Islet precursor cell (in vitro differentiated cells): ENCODE measurements around the gene DISP3.

Source experiments
- DNase-seq: peaks from one replicate; pipeline ENCODE4 v3.0.0-alpha.2; 2018

DISP3 gene, protein sequence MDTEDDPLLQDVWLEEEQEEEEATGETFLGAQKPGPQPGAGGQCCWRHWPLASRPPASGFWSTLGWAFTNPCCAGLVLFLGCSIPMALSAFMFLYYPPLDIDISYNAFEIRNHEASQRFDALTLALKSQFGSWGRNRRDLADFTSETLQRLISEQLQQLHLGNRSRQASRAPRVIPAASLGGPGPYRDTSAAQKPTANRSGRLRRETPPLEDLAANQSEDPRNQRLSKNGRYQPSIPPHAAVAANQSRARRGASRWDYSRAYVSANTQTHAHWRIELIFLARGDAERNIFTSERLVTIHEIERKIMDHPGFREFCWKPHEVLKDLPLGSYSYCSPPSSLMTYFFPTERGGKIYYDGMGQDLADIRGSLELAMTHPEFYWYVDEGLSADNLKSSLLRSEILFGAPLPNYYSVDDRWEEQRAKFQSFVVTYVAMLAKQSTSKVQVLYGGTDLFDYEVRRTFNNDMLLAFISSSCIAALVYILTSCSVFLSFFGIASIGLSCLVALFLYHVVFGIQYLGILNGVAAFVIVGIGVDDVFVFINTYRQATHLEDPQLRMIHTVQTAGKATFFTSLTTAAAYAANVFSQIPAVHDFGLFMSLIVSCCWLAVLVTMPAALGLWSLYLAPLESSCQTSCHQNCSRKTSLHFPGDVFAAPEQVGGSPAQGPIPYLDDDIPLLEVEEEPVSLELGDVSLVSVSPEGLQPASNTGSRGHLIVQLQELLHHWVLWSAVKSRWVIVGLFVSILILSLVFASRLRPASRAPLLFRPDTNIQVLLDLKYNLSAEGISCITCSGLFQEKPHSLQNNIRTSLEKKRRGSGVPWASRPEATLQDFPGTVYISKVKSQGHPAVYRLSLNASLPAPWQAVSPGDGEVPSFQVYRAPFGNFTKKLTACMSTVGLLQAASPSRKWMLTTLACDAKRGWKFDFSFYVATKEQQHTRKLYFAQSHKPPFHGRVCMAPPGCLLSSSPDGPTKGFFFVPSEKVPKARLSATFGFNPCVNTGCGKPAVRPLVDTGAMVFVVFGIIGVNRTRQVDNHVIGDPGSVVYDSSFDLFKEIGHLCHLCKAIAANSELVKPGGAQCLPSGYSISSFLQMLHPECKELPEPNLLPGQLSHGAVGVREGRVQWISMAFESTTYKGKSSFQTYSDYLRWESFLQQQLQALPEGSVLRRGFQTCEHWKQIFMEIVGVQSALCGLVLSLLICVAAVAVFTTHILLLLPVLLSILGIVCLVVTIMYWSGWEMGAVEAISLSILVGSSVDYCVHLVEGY (N-terminal part only)

DNA sequence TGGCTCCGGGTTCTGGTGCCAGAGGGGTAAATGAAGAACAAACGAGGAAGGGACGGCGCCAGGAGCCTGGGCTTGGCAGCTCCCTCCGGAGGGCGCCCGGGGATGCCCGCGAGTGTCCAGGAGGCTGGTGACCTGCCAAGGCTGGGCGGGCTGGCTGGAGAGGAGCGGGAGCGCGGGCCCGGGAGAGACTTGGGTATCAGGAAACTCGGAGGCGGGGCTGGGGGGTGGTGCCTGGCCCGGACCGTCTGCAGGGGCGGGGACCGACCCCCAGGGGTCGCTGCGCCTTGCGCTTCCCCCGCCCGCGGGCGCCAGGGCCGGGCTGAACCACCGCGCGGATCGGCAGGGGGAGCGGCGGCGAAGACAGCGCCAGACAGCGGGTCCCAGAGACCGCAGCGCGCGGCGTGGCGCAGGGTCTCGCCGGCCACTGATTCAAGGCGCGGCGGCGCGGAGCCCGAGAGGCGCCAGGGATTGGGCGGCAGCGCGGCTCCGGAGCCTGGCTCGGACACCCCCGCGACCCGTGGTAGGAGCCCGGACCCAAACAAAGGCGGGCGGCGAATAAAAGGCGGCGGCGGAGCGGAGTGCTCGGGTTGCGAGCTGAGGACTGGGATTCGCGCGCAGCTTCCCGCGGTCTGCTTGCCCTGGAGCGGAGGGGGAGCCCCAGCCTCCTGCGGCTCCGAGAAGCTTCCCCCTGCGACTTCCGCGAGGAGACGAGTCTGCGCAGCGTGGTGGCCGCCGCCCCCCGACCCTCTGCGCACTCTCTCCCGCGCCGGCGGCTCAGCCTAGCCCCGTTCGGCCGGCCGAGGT, at the start of gene DISP3:
TSS of gene DISP3 (plus strand) at position 585 of the 804 bp plus-strand sequence. CDS start 21,838 bp downstream, outside the sequence.
- DNase-seq: peak; percentile 88

DNA sequence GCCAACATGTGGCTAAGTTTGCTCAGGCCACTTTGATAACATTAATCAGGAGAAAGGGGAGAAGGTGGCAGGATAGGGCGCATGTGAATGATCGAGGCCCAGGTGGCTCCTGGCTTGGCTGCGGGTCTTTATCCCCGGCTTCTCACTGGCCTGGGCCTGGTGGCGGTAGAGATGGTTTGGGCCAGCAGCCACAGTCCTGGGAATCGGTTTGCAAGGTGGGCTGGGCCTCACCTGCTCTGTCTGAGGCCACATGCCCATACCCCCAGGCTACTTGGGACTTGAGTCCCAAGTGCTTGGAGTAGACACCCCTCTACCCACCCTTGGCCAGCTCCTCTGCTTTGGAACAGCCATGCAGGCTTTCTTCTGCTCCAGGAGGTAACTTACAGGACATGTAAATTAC, 49.7 kb upstream of the DISP3 start:
- DNase-seq: no peak

DNA sequence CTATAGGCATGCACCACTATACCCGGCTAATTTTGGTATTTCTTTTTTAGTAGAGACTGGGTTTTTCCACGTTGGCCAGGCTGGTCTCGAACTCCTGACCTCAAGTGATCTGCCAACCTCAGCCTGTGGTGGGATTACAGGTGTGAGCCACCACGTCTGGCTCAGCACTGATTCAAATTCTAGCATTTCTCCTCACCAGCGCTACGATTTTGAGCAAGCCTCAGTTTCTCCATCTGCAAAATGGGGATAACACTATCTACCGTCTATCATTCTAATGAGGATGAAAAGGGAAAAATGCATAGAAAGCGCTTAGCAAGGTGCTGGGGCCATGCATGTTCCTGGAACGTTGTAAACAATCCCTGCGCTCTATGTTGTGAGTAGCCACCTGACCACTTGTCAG, 49.0 kb upstream of the DISP3 start:
- no peak for DNase-seq

DNA sequence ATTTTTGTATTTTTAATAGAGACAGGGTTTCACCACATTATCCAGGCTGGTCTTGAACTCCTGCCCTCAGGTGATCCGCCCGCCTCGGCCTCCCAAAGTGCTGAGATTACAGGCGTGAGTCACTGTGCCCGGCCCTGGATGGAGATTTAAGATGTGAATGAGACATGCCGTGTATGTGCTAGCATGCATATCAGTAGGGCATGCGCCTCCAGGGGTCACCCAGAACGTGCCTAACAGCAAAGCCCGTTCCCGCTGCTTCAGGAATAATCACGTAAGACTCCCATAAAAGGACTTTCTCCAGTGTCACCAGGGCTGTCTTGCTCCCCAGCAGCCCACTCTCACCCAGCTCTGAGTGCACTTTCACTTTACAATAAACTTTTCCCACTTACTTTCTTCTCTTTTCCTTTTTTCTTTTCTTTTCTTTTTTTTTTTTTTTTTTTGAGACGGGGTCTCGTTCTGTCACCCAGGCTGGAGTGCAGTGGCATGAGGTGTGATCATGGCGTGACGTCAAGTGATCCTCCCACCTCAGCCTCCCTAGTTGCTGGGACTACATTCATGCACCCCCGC, 46.9 kb upstream of the DISP3 start:
- DNase-seq: no peak

DNA sequence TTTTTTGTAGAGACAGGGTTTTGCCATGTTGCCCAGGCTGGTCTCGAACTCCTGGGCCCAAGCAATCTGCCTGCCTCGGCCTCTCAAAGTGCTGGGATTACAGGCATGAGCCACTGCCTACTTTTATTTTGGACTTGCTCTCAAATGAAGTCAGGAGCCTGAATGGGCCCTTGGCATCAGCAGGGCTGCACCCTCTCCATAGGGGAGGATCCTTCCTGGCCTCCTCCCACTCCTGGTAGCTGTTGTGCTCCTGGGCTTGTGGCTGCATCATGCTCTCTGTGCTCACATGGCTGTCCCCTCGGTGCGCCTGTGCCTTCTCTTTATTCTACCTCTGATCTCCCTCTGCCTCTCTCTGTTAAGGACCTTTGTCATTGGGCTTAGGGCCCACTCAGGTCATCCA, 46.4 kb upstream of the DISP3 start:
- no peak for DNase-seq

DNA sequence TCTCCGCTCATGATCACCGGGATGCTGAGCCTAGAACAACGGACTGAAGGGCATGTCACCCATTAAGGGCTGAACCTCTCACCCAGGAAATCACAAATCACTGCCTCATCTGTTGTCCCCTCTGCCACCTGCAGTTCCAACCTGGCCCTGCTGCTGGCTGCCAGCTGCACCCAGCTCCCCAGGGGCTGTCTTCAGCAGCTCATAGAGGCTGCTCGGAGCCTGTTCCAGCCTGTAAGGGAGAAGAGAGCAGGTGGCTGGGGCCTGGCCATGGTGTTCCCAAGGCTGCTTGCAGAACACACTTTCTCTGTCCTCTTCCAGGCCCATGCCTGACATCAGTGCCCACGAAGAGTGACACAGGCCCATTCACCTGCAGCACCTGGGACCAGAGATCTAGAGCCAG, 44.5 kb upstream of the DISP3 start:
- no peak for DNase-seq

DNA sequence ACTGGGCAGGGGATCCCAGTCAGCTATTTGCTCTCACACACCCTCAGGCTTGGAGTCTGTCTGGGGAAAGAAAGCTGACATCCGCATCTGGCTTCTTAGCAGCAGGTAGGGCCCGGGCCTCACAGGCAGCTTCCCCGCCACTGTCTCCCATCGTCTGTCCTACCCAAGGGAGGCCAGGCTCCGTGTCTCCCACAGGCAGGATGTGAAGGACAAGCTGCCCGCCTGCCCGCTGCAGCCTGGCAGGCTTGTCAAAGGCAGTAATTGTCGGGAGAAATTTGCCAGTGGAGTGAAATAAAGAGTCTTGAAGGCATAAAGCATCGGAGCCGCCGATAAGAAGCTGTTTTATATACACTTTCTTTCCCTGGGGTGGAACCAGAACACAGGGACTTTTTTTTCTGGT, 44.0 kb upstream of the DISP3 start:
- DNase-seq: no peak

DNA sequence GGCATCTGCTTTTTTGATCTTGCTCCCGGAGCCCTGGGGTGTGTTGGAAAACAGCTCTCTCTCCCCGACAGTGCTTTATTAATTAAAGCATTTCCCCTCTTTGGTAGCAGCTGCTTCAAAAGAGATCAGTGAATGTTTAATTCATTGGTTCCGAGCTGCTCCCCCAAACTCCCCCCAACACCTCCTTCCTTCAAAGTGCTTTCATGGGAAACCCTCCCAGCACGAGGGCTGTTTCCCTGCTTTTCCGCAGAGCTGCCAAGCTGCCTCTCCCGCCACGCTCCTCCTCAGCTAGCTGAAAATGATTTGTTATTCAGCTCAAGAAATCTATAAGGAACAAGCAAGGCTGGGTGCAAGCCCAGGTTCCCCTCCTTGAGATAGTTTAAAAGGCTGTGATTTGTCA, 40.0 kb upstream of the DISP3 start:
- no peak for DNase-seq

DNA sequence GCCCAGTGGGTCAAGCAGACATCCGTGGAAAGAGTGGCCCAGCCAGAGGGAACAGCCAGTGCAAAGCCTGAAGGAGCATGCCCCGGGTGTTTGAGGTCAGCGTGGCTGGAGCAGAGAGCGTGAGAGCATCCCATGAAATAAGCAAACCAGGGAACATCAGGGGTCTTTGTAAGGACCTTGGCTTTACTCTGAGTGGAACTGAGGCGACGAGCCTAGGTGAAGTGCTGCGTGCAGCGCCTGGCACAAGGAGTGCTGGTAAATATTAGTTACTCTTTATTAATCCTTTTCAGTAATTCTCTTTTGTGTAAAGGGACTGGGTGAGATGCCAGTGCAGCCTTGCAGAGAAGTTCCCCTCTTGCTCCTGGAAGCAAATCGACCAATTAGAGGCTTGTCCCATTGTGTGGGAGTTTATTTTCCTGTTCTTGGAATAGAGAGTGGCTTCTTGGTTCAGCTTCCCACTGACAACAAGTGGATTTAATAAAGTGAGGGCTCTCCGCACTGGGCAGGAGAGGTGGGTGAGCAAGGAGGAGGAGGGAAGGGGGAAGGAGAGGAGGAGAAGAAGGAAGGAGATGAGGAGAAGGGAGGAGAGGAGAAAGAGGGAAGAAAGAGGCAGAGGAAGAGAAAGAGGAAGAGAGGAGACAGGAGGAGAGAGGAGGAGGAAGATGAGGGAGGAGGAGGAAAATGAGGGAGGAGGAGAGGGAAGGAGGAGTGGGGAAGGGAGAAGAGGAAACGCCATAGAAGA, 37.6 kb upstream of the DISP3 start:
- DNase-seq: no peak

DNA sequence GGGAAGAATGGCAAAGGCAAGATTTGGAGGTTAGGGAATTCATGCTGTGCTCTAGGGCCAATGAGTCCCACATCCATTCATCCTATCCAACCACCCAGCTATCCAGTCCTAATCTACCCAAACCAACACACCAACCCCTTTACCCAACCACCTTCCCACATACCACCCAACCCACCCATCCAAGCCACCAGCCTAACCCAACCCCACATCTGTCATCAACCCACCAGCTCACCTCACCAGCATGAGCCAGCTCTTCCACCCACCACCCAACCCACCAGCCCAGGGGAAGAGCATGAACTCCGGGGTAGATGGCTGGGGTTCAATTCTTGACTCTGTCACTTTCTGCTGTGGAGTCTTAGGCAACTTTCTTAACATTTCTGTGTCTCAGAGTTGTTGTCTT, 35.9 kb upstream of the DISP3 start:
- no peak for DNase-seq

DNA sequence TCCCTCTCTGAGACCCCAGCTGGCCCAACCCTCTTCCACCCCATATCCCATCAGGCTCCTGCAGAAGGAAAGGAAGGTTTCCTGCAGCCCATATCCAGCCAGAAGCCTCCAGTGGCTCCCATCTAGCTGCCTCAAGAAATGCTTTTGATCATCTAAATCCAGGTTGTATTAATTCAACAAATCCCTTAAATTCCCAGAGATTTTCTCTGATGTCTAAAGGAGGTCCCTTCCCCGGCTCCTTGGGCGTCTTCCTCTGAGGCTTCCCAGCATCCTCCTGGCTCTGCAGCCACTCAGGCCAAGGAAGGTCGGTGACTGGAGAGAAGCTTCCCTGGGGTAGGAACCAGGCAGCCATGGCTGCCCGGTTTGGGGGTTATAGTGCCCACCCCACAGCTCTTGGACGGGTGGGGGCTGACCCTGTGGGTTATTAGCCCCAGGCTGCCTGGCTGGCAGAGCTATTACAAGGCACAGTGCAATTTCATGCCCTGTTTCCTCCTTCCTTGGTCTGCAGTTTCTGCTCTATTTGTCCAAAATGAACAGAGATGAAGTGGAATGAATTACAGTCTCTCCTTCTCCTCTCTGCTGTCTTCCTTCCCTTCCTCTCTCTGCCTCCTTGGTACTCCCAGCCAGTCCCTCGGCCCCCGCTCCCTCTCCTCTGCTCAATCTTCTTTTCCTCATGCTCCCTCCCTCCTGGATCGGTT, 34.8 kb upstream of the DISP3 start:
- no peak for DNase-seq

DNA sequence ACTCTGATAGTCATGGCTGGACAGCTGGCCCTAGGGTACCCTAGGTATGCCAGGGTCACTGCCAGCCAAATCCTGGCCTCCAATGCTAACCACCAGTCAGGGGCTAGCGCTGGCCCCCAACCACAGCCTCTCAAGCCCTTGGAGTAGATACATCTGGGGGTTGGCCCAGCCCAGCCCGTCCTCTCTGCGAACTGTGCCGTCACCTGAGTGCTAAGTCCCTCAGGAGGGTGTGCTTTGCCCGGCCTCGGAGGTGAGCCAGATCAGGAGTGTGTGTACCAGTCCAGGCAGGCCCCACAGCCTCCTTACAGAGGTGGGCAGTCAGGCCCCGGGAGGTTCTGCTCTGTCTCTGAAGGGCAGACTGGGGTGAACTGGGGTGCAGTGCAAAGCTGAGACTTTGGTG, 34.0 kb upstream of the DISP3 start:
- no peak for DNase-seq

DNA sequence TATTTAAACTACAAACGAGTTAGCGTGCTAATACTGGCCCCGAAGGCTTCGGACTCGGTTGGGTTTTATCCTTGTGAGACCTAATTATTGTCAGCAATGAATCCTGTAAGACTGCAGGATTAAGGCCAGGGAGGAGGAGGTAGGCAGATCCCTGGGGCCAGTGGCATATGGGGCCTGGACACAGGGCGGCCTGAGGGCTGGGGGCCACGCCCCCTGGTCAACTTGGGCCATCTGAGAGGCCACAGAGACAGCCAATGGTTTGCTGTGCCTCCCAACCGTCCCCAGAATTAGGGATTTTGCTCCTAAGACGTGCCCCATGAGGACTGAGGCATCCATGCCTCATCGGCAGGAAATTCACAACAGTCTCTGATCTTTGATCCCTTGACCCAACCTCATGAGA, 31.1 kb upstream of the DISP3 start:
- no peak for DNase-seq

DNA sequence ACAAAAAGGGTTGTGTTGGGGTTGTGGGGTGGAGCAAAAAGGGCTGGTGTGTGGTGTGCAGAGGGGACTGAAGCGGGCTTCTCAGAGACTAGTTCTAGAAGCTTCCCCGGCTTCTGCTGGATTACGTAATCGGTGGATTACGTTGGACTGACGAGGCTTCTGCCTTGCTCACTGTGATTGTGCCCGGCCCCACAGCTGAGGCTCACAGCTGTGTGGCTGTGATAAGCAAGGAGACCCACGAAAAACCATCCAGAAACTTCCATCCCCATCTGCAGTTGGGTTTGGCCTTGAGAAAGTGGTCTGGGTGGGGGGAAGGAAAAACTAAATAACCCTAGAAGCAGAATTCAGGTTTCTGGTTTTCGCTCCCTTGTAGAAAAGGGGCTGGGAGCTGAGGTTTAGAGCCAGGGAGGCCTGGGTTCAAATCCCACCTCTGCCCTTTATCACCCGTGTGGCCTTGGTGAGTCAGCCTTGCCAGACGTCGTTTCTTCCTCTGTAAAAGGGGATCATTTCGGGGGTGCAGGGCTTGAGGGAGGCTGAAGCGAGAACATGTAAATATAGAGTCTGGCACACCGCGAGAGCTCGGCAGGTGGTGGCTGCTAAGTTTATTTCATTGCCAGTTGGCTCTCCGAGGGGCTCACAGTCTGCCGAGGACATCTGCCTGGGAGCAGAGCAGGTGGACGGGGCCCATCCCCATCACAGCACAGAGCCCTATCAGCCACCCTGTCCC, 30.4 kb upstream of the DISP3 start:
- DNase-seq: no peak

DNA sequence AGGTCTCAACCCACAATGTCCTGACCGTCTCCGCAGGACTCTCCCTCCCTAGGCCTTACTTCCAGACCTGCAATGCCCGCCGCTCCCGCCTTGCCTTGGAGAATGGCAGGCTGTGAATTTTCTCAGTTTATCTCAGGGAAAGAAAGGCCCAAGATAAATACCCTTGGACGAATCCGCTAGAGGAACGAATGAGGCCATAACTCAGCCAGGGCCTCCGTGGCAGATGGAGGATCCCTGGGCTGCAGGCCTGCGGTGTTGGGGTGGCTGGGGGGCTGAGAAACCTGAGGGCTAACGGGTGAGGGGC, 29.9 kb upstream of the DISP3 start:
- no peak for DNase-seq

DNA sequence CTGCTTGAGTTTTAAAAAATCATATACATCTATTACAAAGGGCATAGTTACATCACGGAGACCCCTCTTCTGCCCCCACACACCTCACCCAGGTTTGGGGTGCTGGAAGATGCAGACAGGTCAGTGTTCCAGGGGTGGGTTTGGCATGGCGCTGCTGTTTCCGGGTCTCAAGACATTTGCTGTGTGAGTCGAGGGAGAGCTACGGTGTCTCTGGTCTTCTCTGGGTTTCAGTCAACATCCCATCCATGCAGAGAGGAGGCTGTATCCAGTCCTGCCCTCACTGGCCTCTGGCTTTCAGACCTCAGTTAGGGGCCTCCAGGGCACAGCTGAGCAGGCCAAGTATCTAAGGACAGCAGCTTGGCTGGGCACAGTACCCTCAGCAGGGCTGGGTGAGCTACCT, 28.6 kb upstream of the DISP3 start:
- no peak for DNase-seq

DNA sequence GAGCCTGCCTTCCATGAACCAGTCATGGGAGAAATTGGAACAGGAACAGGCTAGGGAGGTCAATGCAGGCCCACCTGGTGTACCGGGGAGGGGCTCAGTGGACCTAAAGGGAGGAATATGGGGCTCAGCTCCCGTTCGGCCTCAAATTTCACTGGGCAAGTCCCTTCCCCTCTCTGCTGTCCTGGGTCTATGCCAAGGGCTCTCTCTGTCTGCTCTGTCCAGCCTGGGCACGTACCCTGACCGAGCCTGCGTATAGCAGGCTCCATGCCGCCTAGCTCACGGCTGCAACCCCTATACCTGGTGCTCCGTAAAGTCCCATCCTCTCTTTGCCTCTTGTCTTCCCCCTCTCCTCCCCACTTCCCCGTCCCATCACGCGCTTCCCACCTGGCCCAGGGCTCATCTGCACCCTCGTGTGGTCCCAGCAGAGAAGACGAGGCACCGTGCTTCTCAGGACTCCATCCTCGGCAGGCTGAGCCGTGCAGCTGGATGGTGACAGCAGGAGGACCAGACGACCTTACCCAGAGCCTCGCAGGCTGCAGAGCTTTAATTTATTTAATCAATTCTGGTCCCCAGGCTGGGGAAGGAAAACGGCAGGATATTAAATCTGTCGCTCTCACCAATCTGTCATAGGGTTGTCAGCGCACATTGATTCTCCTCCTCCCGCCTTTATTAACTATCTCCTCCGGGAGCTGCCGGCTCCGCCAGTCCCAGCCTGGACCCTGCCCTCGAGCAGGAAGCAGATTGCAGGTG, 25.0 kb upstream of the DISP3 start:
- no peak for DNase-seq

DNA sequence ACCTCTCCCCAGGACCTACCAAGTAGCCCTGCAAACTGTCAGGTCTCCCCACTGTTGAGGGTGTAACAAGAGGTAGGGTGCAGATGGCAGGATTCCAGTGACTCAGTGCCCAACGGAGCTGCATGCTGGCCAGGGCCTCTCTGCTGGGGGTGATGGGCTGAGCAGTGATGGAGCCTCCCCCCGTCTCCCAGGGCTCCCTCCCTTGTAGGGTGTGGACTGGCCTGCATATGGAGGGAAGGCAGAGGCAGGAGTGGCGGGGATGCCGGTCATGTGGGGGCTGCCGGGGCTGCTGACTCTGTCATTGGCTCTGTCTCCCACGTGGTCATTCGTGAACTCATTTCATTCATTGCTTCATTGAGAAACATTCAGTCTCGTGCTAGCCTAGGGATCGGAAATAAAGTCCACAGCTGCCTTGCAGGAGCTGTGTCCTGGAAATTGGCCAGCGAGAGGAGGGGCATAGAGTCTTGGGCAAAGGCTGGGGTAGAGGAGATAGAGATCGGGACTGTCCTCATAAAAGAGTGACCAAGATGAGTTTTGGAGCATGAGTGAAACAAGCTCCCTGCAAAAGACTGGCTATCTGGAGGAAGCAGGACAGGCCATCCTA, 22.9 kb upstream of the DISP3 start:
- no peak for DNase-seq

DNA sequence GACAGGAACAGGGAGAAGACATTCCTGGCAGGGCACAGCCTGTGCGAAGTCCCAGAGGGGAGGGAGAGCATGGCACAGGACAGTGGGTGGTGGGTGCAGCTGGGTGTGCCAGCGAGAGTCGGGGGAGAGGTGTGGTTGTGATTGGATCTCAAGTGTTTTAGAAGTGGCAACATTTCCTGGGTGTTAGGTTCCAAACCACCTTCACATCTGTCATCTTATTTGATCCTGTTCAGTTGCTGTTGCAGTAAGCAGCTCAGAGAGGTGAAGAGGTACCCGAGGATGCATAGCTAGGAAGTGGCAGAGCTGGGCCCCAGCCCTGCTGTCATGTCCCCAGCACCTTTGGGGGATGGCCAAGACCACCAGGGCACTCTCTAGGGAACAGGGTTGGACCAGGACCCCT, 22.0 kb upstream of the DISP3 start:
- no peak for DNase-seq
